Astrocyte of the spinal cord (primary cell): ENCODE results near the gene KRTAP12-2.
"Not testable (repeated sequence)": the region's sequence is repeated elsewhere in the genome, so short reads cannot be mapped to it uniquely, and the experiment has no call there.

ENCODE experiments used
- DNase-seq: peaks from one replicate; pipeline ENCODE4 v3.0.0; 2011; ENCODE audit warnings: low read depth, low spot score
- H3K4me3 ChIP-seq: 2 replicates; pipeline ENCODE4 v1.5.1; 2011; ENCODE audit warnings: low read depth, mild to moderate bottlenecking, low read length, moderate library complexity
- CTCF ChIP-seq: IDR thresholded peaks from 2 replicates; pipeline ENCODE4 v1.5.1; 2012; ENCODE audit warnings: low read depth, mild to moderate bottlenecking, low read length, inconsistent platforms
- in situ Hi-C: cut with HindIII; loops from 2 replicates; pipeline ENCODE4 v1.10.0; 2017; ENCODE audit warnings: low sequenced_read_pairs

The KRTAP12-2 gene

DNA sequence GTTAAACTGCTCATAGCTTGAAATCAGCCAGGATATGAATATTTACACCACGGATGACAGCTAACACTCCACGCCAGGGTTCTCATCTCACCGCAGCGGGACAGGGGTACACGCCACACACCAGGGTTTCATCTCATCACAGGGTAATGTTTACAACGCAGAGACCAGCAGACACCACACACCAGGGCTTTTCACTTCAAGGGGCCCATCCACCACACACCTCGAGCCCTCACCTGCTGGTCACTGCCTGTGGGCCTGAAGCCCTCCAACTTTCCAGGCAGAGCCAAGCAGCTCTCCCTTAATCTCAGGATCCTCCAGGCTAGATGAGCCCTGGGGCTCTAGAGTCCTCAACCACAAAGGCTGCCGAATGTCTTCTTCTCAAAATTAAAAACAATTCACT is 28.9 kb upstream of the KRTAP12-2 start:
- no peak overlapping the region for H3K4me3 ChIP-seq
- in situ Hi-C loops = no loop called here
- DNase-seq = no peak

GRCh38 chr21:44695184-44695583 is 28.5 kb upstream of the KRTAP12-2 start:
- H3K4me3 ChIP-seq = no peak overlapping the region
- DNase-seq = no peak
- no peak for TF ChIP-seq CTCF
- in situ Hi-C loops = no loop called here

More for the DNA sequence above, 28.9 kb upstream of the KRTAP12-2 start:
- TF ChIP-seq CTCF = no peak

DNA sequence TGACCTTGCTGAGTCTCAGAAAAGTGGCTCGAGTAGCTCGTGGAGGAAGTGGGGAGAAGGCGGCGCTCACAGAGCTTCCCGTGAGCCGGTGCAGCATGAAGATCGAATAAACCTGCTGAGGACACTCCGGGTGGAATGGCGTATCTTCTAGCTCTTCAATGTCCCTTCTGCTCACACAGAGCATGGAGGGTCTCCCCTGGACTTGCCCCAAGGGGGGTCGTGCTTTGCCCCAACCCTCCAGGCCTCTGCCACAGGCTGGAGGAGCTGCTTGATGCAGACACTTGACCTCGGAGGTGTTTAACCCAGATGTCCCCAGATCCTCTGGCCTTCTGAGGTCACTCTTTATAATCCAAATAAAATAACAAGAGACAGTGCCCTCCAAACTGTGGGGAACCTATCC is 28.0 kb upstream of the KRTAP12-2 start:
- H3K4me3 ChIP-seq = no peak overlapping the region
- DNase-seq = no peak
- in situ Hi-C loops = no loop called here
- TF ChIP-seq CTCF = no peak

DNA sequence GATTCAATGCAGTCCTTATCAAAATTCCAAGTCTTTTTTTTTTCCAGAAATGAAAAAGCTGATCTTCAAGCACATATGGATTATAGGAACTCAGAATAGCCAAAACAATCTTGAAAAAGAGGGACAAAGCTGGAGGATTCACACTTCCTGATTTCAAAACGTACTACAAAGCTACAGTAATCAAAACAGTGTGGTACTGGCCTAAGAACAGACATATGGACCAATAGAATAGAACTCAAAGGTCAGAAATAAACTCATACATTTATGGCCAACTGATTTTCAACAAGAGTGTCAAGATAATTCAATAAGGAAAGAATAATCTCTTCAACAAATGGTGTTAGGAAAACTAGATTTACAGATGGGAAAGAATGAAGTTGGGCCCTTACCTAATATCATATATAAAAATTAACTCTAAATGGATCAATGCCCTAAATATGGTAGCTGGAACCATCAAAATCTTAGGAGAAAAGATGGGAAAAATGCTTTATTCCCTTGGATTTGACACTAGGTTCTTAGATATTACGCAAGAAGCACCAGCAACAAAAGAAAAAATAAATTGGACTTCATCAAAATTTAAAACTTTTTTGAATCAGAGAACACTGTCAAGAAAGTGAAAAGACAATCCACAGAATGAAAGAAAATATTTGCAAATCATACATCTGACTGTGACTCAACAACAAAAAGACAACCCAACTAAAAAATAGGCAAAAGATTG is 26.2 kb upstream of the KRTAP12-2 start:
- in situ Hi-C loops = no loop called here
- no peak for DNase-seq
- no peak for TF ChIP-seq CTCF
- H3K4me3 ChIP-seq = no peak overlapping the region

DNA sequence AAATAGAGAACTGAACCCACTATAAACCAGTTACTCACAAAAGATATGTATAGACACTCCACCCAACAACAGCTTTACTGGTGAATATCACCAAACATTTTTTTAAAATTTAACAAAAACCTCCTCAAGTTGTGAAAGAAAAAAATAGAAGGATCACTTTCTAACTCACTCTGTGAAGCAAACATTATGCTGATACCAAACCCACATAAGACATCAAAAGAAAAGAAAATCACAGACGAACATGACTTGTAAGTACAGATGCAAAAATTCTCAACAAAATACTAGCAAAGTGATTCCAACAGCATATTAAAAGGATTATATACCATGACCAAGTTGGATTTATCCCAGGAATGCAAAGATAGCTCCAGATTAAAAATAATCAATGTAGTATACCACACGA is 25.0 kb upstream of the KRTAP12-2 start:
- in situ Hi-C loops = no loop called here
- DNase-seq = no peak
- no peak overlapping the region for H3K4me3 ChIP-seq
- TF ChIP-seq CTCF = no peak

GRCh38 chr21:44689740-44690139 is 23.0 kb upstream of the KRTAP12-2 start:
- H3K4me3 ChIP-seq, DNase-seq, in situ Hi-C loops: not testable (repeated sequence)

DNA sequence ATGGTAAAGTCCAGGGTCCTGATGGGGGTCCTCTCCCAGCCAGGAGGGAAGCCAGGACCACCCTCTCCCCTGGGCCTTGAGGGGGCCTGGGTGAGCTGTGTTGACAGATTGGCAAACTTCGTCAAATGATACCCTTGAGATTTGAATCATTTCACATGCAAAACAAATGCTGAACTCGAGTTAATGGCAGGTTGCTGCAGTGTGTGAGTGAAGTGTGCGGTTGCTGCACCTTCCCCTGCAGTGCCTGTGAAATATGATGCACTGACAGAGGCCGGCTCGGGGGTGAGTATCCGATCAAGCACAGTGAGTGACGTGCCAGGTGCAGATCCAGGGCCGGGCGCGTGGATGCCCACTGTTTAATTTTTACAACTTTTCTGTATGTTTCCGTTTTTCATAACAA is 20.9 kb upstream of the KRTAP12-2 start:
- H3K4me3 ChIP-seq = no peak overlapping the region
- DNase-seq = no peak
- TF ChIP-seq CTCF = no peak
- in situ Hi-C loops = no loop called here
